ENCODE data around the gene MYBBP1A.

The MYBBP1A gene

DNA sequence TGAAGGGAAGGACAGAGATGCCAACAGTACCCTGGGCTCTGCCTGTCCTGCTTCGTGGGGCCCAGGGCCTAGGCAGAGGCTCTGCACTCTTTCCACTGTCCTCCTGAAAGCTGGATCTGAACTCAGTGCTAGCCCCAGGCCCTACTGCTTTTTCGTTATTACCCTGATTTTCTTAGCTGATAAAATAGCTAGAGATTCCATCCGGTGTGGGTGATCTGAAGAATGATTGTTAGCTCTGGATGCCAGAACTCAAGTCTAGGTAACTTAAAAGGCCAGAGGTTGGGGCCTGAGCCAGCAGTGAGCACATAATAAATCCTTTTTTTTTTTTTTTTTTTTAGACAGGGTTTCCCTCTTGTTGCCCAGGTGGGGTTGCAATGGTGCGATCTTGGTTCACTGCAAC, 1.8 kb upstream of the MYBBP1A start:
- H3K4me1 ChIP-seq = peaks cover 7% of the 10 kb centered on the region
- no peak overlapping the region for H3K9ac ChIP-seq
- no peak overlapping the region for H3K4me2 ChIP-seq (ENCODE audit: low read length)
- H3K27me3 ChIP-seq (ENCODE audit: control insufficient read depth, insufficient read depth, low read length) = no peaks in the 10 kb centered on the region
- no peaks in the 10 kb centered on the region for H3K79me2 ChIP-seq
- H3K27ac ChIP-seq = no peak overlapping the region
- no peaks in the 10 kb centered on the region for H3K36me3 ChIP-seq (ENCODE audit: control insufficient read depth, insufficient read depth, low read length)
- no peak overlapping the region for H3K4me3 ChIP-seq (ENCODE audit: low read depth, low read length)
- H3K9me3 ChIP-seq (ENCODE audit: control insufficient read depth, low read length) = no peaks in the 10 kb centered on the region
- H2AFZ ChIP-seq = peak overlapping the region; percentile 7
- TF ChIP-seq CTCF (IDR thresholded peaks at IDR 0.05) = no peak

- Histone ChIP-seq H3K4me3 (ENCODE audit: low read depth, low read length) (peak overlapping the region; percentile 89), H3K79me2 (no peaks in the 10 kb centered on the region), H3K4me2 (ENCODE audit: low read length) (peak overlapping the region; percentile 87), H3K36me3 (ENCODE audit: control insufficient read depth, insufficient read depth, low read length) (no peaks in the 10 kb centered on the region), H3K4me1 (peaks cover 7% of the 10 kb centered on the region), H3K9ac (peak overlapping the region; percentile 69), H3K27me3 (ENCODE audit: control insufficient read depth, insufficient read depth, low read length) (no peaks in the 10 kb centered on the region), H2AFZ (peak overlapping the region; percentile 100), H3K27ac (peak overlapping the region; percentile 83), H3K9me3 (ENCODE audit: control insufficient read depth, low read length) (no peaks in the 10 kb centered on the region)
- no peak for TF ChIP-seq CTCF (IDR thresholded peaks at IDR 0.05)
These were observed 932 bp upstream of the MYBBP1A start for GRCh38 chr17:4555873-4556759.

DNA sequence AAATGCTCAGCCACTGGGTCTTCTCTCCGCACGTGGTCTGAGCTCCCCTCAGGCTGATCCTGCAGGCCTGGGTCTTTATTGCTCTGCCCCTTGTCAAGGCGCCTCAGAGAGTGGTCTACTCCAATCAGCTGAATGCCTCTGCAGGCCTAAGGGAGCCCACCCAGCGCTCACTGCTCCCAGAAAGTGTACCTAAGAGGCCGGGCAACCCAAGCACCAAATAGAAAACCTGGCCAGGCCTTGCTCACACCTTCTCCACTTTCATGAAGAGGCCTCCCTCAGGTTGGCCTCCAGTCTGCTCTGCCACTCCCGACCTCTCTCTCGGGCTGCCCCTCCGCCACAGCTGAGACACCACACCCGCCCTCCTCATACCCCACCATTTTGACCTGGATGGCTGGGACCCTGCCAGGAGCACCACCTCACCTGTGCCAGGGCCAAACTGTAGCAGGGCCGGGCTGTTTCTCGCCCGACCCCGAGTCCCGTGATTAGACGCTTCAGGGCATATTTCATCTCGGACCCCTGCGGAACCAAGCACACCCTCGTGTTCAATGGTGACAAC, 665 bp downstream of the MYBBP1A start:
- no peak for TF ChIP-seq CTCF (IDR thresholded peaks at IDR 0.05)
- H3K9me3 ChIP-seq (ENCODE audit: control insufficient read depth, low read length) = no peaks in the 10 kb centered on the region
- no peaks in the 10 kb centered on the region for H3K79me2 ChIP-seq
- H3K9ac ChIP-seq = peak overlapping the region; percentile 49
- no peaks in the 10 kb centered on the region for H3K27me3 ChIP-seq (ENCODE audit: control insufficient read depth, insufficient read depth, low read length)
- H3K4me2 ChIP-seq (ENCODE audit: low read length) = peak overlapping the region; percentile 87
- H3K36me3 ChIP-seq (ENCODE audit: control insufficient read depth, insufficient read depth, low read length) = no peaks in the 10 kb centered on the region
- peak overlapping the region; percentile 89 for H3K4me3 ChIP-seq (ENCODE audit: low read depth, low read length)
- peak overlapping the region; percentile 83 for H3K27ac ChIP-seq
- H2AFZ ChIP-seq = peak overlapping the region; percentile 100
- peaks cover 7% of the 10 kb centered on the region for H3K4me1 ChIP-seq

DNA sequence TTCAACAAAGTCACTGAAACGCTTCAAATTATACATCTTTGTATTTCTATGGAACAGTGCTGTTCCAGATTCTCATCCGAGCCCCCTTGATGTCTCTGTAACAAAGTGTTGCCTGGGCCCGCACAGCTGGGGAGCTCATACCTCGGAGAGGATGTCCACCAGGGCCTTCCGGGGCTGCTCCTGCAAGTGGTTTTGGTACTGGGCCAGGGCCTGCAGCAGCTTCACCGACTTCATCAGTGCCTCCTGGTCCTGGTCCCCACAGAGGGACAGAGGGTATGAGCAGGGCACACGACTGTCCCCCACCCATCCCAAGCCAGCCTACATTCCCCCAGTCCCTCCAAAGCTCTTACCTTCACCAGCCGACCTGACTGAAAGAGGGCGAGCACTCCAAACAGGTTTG, 1.5 kb downstream of the MYBBP1A start:
- Histone ChIP-seq H2AFZ (no peak overlapping the region), H3K27me3 (ENCODE audit: control insufficient read depth, insufficient read depth, low read length) (no peaks in the 10 kb centered on the region), H3K9me3 (ENCODE audit: control insufficient read depth, low read length) (no peaks in the 10 kb centered on the region), H3K36me3 (ENCODE audit: control insufficient read depth, insufficient read depth, low read length) (no peaks in the 10 kb centered on the region), H3K4me1 (peaks cover 7% of the 10 kb centered on the region), H3K27ac (no peak overlapping the region), H3K4me3 (ENCODE audit: low read depth, low read length) (no peak overlapping the region), H3K4me2 (ENCODE audit: low read length) (no peak overlapping the region), H3K79me2 (no peaks in the 10 kb centered on the region), H3K9ac (no peak overlapping the region)
- TF ChIP-seq CTCF (IDR thresholded peaks at IDR 0.05) = no peak

Data from parathyroid adenoma (tissue), 2 donors.